Tibial nerve (tissue), 4 donors: ENCODE results near the gene DOCK2. TPM values are rescaled to one million over a fixed set of nuclear protein-coding genes. Genes with fewer than 3 reads are reported as not detected.

Experiments
- DNase-seq, 2 donors: peaks; one replicate each; pipeline ENCODE4 v3.0.0-alpha.2; 2019; ENCODE audit warnings: low spot score in 2 of 2
- H3K27ac ChIP-seq, 4 donors: fragments of 200-600 bp; sonication (generic) in 3 of 4; one replicate each; pipeline ENCODE4 v1.5.1; 2017 to 2019; ENCODE audit warnings: mild to moderate bottlenecking in 1 of 4
- H3K27me3 ChIP-seq, 2 donors: fragments of 200-600 bp; sonication (generic) in 1 of 2; one replicate each; pipeline versions ENCODE4 v1.5.1 to v1.6.0; 2017 to 2019
- H3K36me3 ChIP-seq, 3 donors: fragments of 200-600 bp; sonication (generic); one replicate each; pipeline ENCODE4 v1.5.1; 2018 to 2019
- H3K4me1 ChIP-seq, 4 donors: fragments of 200-600 bp; sonication (generic) in 3 of 4; one replicate each; pipeline ENCODE4 v1.5.1; 2017 to 2019
- H3K4me3 ChIP-seq, 4 donors: fragments of 200-600 bp; sonication (generic) in 3 of 4; one replicate each; pipeline ENCODE4 v1.5.1; 2017 to 2019; ENCODE audit warnings: mild to moderate bottlenecking in 1 of 4, moderate library complexity in 1 of 4
- H3K9me3 ChIP-seq, 4 donors: fragments of 200-600 bp; sonication (generic) in 3 of 4; one replicate each; pipeline ENCODE4 v1.5.1; 2017 to 2019
- EP300 ChIP-seq, 2 donors: sonication (generic); formaldehyde crosslinking; IDR thresholded peaks; one replicate each; pipeline ENCODE4 v1.6.1; 2017; ENCODE audit warnings: antibody characterized with exemption in 2 of 2, mild to moderate bottlenecking in 1 of 2
- POLR2A ChIP-seq, 2 donors: fragments of 450-650 bp; IDR thresholded peaks; one replicate each; pipeline ENCODE4 v1.6.1; 2017; ENCODE audit warnings: antibody characterized with exemption in 2 of 2, mild to moderate bottlenecking in 2 of 2, moderate library complexity in 2 of 2
- WGBS, 2 donors: methylation state at CpG; one replicate each; pipeline ENCODE4 v1.1.5; 2018; 5-methylcytosine and 5-hydroxymethylcytosine counted together
- total RNA-seq, 4 donors: library from RNA; depleted of rRNA; stranded (reverse); fragments of >200 nt; gene quantifications; one replicate each; pipeline ENCODE4 v1.1.0, GENCODE V29; 2016
- TF ChIP-seq, protein P1 (sequence below), 5 experiments: fragments of 200-600 bp in 3 of 5; fragments of 450-650 bp in 2 of 5; sonication (generic) in 3 of 5; IDR thresholded peaks; one replicate each; pipeline ENCODE4 v1.5.1; 2016 to 2019; ENCODE audit warnings: antibody characterized with exemption in 5 of 5, mild to moderate bottlenecking in 3 of 5, moderate library complexity in 2 of 5

DOCK2 gene
- total RNA-seq, 4 donors from 2014 or later: 14.9 to 83.4 (median 23.8) TPM

DNA sequence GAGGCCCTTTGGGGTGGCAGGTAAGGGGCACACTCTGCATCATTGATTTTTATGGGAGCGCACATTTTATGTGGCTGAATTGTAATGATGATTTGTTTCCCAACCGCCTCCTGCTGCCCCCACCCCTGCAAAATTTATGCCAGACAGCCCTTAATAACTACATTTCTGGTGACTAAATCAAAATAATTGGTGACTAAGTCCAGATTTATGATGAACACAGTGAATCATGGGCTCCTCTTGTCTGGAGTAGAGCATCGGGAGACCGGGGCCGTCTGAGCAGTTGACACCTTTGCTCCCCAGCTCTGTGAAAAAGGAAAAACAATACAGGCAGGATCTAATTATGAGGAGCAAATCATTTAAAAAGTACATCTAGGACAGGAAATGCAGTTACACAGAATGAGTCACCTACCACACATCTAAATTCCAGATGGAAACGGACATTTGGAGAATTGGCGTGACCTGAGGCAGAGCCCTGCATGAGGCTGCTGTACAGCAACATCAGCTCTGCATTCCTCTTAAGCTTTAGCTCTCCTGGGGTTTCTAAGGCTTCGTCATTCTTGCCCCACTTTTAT, 58.9 kb downstream of the DOCK2 start:
- DNase-seq: no peak
- Histone ChIP-seq H3K4me3 (no peak overlapping the region), H3K36me3 (no peaks in the 10 kb centered on the region), H3K4me1 (no peaks in the 10 kb centered on the region), H3K27me3 (no peaks in the 10 kb centered on the region), H3K9me3 (peaks cover 0 to 4% (median 0%) of the 10 kb centered on the region in 4 donors), H3K27ac (no peak overlapping the region)
- TF ChIP-seq, protein P1, sequence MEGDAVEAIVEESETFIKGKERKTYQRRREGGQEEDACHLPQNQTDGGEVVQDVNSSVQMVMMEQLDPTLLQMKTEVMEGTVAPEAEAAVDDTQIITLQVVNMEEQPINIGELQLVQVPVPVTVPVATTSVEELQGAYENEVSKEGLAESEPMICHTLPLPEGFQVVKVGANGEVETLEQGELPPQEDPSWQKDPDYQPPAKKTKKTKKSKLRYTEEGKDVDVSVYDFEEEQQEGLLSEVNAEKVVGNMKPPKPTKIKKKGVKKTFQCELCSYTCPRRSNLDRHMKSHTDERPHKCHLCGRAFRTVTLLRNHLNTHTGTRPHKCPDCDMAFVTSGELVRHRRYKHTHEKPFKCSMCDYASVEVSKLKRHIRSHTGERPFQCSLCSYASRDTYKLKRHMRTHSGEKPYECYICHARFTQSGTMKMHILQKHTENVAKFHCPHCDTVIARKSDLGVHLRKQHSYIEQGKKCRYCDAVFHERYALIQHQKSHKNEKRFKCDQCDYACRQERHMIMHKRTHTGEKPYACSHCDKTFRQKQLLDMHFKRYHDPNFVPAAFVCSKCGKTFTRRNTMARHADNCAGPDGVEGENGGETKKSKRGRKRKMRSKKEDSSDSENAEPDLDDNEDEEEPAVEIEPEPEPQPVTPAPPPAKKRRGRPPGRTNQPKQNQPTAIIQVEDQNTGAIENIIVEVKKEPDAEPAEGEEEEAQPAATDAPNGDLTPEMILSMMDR (IDR thresholded peaks at IDR 0.05): no peak
- TF ChIP-seq POLR2A (IDR thresholded peaks at IDR 0.05) (no peak), EP300 (IDR thresholded peaks at IDR 0.05) (no peak)
- WGBS, 2 donors: 47 to 55% methylated on average over 8 of the region's 8 CpGs

DNA sequence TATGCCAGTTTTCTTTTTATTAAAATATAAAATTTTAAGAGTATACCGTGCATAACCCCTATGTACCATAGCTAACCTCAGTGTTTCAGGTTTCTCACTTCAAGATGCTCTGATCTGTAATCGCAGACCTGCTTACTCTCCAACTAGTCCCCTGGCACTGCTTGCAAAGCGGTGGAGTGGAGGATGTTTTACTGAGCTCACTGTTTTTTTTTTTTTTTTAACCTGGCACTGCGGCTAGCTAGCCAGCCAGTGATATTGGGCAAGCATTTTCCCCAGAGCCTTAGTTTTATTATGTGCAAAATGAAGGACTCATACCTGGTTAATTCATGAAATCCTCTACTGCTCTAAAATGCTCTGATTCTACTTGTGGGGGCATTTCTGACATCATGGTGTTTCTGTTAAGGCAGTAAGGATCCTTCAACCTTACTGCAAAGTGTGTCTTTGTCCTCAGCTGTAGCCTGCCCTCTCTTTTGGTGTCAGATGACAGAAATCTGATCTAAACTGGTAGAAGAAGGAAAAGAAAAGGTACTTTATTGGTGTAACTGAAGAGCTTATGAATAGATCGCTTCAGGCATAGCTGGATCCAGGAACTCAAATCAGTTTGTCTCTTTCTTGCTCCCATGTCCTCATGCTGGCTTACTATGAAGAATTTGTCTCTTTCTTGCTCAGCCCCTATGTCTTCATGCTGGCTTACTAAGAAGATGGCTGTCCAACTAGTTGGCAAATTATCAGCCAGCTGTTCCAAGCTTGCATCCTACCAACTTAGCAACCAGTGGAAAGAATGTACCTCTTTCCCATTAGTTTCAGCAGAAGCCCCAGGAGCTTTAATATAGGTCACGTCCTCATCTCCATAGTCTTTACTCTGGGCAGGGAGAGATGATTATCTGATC, 59.8 kb downstream of the DOCK2 start:
- H3K27ac ChIP-seq: no peak overlapping the region
- WGBS, 2 donors: 76 to 83% methylated on average over 6 of the region's 6 CpGs
- H3K36me3 ChIP-seq: no peaks in the 10 kb centered on the region
- no peaks in the 10 kb centered on the region for H3K27me3 ChIP-seq
- H3K4me1 ChIP-seq: no peaks in the 10 kb centered on the region
- TF ChIP-seq EP300 (IDR thresholded peaks at IDR 0.05): no peak
- no peak for TF ChIP-seq POLR2A (IDR thresholded peaks at IDR 0.05)
- TF ChIP-seq, protein P1 (IDR thresholded peaks at IDR 0.05): no peak
- H3K9me3 ChIP-seq: peaks cover 0 to 4% (median 0%) of the 10 kb centered on the region in 4 donors
- DNase-seq: no peak
- H3K4me3 ChIP-seq: no peak overlapping the region

DNA sequence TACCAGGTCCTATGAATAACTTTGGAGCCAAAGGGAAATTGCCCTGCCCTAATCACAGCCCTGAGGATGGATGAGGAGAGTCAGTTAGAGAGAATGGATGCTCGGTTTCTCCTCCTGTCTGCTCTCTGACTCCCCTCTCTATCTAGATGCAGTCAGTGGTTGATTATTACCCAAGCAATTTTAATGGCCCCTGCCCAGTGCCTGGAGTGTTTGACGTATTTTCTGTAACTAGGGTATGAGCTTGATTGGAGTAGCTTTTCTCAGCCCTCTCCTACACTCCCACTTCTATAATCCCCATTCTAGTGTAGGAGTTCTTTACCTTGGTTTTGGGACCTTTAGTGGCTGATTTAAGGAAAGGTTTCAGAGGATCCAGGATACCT, 60.4 kb downstream of the DOCK2 start:
- Histone ChIP-seq H3K27ac (no peak overlapping the region), H3K4me1 (no peaks in the 10 kb centered on the region), H3K4me3 (no peak overlapping the region), H3K36me3 (no peaks in the 10 kb centered on the region), H3K9me3 (peaks cover 0 to 4% (median 0%) of the 10 kb centered on the region in 4 donors), H3K27me3 (no peaks in the 10 kb centered on the region)
- 78 to 87% methylated on average over 2 of the region's 2 CpGs for WGBS, 2 donors
- TF ChIP-seq EP300 (IDR thresholded peaks at IDR 0.05) (no peak), POLR2A (IDR thresholded peaks at IDR 0.05) (no peak)
- TF ChIP-seq, protein P1 (IDR thresholded peaks at IDR 0.05): no peak
- DNase-seq: no peak

DNA sequence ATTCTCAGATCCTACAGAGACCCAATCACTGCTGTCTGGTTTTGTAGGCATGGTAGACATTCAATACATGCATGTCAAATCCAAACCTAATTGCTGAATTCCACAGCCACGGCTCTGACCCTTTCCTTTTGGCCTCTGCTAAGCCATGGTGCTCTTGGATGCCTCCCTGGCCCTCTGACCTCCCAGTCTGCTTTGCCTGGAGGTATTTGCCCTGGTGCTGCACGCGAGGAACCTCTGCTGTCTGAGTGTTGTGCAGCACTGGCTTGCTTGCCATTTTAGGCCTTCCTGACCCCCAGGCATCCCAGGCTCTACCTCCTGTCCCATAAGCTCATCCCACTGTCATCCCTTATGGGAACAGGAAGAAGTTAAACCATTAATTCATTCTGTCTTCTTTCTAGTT, 60.9 kb downstream of the DOCK2 start:
- DNase-seq: no peak
- H3K9me3 ChIP-seq: peaks cover 0 to 4% (median 0%) of the 10 kb centered on the region in 4 donors
- H3K27me3 ChIP-seq: no peaks in the 10 kb centered on the region
- 49 to 57% methylated on average over 3 of the region's 3 CpGs for WGBS, 2 donors
- H3K36me3 ChIP-seq: no peaks in the 10 kb centered on the region
- H3K27ac ChIP-seq: no peak overlapping the region
- no peak overlapping the region for H3K4me3 ChIP-seq
- no peaks in the 10 kb centered on the region for H3K4me1 ChIP-seq
- TF ChIP-seq, protein P1 (IDR thresholded peaks at IDR 0.05): no peak
- TF ChIP-seq POLR2A (IDR thresholded peaks at IDR 0.05): no peak
- no peak for TF ChIP-seq EP300 (IDR thresholded peaks at IDR 0.05)

DNA sequence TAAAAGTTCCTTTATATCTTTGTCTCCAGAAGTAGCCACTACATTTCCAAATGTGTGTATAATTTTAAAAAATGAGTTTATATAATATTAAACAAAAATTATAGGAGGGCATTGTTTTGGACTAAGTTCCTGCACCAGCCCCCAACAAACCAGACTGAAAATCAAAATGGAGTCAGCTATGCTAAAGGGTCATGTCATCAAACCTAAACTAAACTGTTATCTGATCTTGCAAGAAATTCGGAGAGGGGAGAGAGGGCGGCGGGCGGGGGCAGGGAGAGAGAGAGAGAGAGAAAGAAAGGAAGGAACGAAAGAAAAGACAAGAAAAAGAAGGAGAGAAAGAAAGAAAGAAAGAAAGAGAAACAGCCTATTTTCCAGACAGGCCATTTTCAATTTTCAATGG, 63.5 kb downstream of the DOCK2 start:
- Histone ChIP-seq H3K27me3 (no peaks in the 10 kb centered on the region), H3K4me3 (no peak overlapping the region), H3K36me3 (no peaks in the 10 kb centered on the region), H3K4me1 (no peaks in the 10 kb centered on the region), H3K9me3 (peaks cover 0 to 4% (median 0%) of the 10 kb centered on the region in 4 donors), H3K27ac (no peak overlapping the region)
- DNase-seq: no peak
- TF ChIP-seq EP300 (IDR thresholded peaks at IDR 0.05) (no peak), POLR2A (IDR thresholded peaks at IDR 0.05) (no peak)
- TF ChIP-seq, protein P1 (IDR thresholded peaks at IDR 0.05): no peak
- WGBS, 2 donors: 88 to 90% methylated on average over 5 of the region's 5 CpGs
